Upper lobe of left lung (tissue), 6 donors: ENCODE measurements around the gene CALY. TPM values are rescaled to one million over a fixed set of nuclear protein-coding genes. Genes with fewer than 3 reads are reported as not detected.

Experiments used
- ATAC-seq, 2 donors: fragments of 200-7000 bp; cut with Tn5 transposase; one replicate each; pipeline ENCODE4 v1.9.1; 2022; ENCODE audit warnings: mild to moderate bottlenecking in 2 of 2, moderate library complexity in 2 of 2; ENCODE audit not compliant: low FRiP score in 2 of 2
- DNase-seq, 2 donors: peaks; one replicate each; pipeline ENCODE4 v3.0.0-alpha.2; 2019 to 2020
- H3K27ac ChIP-seq, 4 donors: fragments of 200-600 bp; sonication (generic); one replicate each; pipeline ENCODE4 v1.5.1; 2016 to 2019
- H3K27me3 ChIP-seq, 4 donors: fragments of 200-600 bp; sonication (generic); one replicate each; pipeline ENCODE4 v1.5.1; 2017 to 2019
- H3K36me3 ChIP-seq, 4 donors: fragments of 200-600 bp; sonication (generic); one replicate each; pipeline ENCODE4 v1.5.1; 2016 to 2019
- H3K4me1 ChIP-seq, 4 donors: fragments of 200-600 bp; sonication (generic); one replicate each; pipeline ENCODE4 v1.5.1; 2018 to 2019
- H3K4me3 ChIP-seq, 4 donors: fragments of 200-600 bp; sonication (generic); one replicate each; pipeline ENCODE4 v1.5.1; 2017 to 2019; ENCODE audit warnings: mild to moderate bottlenecking in 2 of 4, moderate library complexity in 1 of 4
- H3K9me3 ChIP-seq, 4 donors: fragments of 200-600 bp; sonication (generic); one replicate each; pipeline ENCODE4 v1.5.1; 2018 to 2019
- EP300 ChIP-seq, 4 donors: sonication (generic); formaldehyde crosslinking; IDR thresholded peaks; one replicate each; pipeline ENCODE4 v1.5.1; 2017; ENCODE audit warnings: antibody characterized with exemption in 4 of 4, control low read depth in 2 of 4
- POLR2A ChIP-seq, 4 donors: fragments of 450-650 bp; IDR thresholded peaks; one replicate each; pipeline ENCODE4 v1.5.1; 2016 to 2017; ENCODE audit warnings: antibody characterized with exemption in 4 of 4, mild to moderate bottlenecking in 2 of 4
- POLR2AphosphoS5 ChIP-seq, 2 donors: sonication (generic); formaldehyde crosslinking; IDR thresholded peaks; one replicate each; pipeline ENCODE4 v1.5.1; 2017; ENCODE audit warnings: antibody characterized with exemption in 2 of 2
- WGBS, 2 donors: methylation state at CpG; one replicate each; pipeline ENCODE4 v1.1.5; 2017 to 2018; 5-methylcytosine and 5-hydroxymethylcytosine counted together
- total RNA-seq, 6 donors: library from RNA; depleted of rRNA in 4 of 6; stranded (reverse); fragments of >200 nt in 4 of 6; gene quantifications; one replicate each; pipeline versions ENCODE4 v1.1.0 to v1.2.1, GENCODE V29; 2016 to 2021
- TF ChIP-seq, protein P1 (sequence below), 6 experiments: fragments of 450-650 bp in 4 of 6; fragments of 200-600 bp in 2 of 6; sonication (generic) in 2 of 6; IDR thresholded peaks; one replicate each; pipeline ENCODE4 v1.5.1; 2016 to 2019; ENCODE audit warnings: antibody characterized with exemption in 6 of 6
- donor health status: DM: no; HTN: no; CAD: no; lungs with moderate emphysema.
- donor health status: DM: no; HTN: yes; CAD: no; lungs with severe emphysema.

Gene CALY
- total RNA-seq, 6 donors from 2014 or later, result 7.4 TPM; not detected in 5

DNA sequence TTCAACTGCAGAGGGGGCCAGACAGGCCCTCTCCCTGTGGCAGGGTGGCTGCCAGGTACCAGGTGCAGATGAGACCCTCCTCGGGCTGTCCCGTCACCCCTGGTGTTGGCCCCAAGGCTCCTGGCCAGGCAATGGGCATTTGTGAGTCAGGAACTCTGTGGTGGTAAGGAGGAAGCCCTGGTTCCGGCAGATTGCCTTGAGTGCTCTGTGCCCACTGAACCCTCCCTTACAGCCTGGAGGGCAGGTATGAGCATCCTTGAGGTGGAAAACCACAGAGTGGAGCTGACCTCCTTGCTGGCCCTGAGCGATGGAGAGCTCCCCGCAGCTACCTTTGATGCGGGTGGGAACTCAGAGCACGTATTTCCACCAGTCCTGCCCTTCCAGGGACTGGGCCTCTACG is 44.3 kb upstream of the CALY start:
- H3K9me3 ChIP-seq, result no peaks in the 10 kb centered on the region
- DNase-seq (no peak), ATAC-seq (no peak)
- WGBS, 2 donors, result 59 to 84% methylated on average over 7 to 8 of the region's 8 CpGs
- peaks cover 0 to 13% (median 3%) of the 10 kb centered on the region in 4 donors for H3K36me3 ChIP-seq
- H3K4me1 ChIP-seq, result peaks cover 13 to 24% (median 15%) of the 10 kb centered on the region in 4 donors
- no peak overlapping the region for H3K4me3 ChIP-seq
- H3K27ac ChIP-seq, result no peak overlapping the region
- TF ChIP-seq EP300 (IDR thresholded peaks at IDR 0.05) (no peak), POLR2AphosphoS5 (IDR thresholded peaks at IDR 0.05) (no peak), POLR2A (IDR thresholded peaks at IDR 0.05) (no peak)
- TF ChIP-seq, protein P1, sequence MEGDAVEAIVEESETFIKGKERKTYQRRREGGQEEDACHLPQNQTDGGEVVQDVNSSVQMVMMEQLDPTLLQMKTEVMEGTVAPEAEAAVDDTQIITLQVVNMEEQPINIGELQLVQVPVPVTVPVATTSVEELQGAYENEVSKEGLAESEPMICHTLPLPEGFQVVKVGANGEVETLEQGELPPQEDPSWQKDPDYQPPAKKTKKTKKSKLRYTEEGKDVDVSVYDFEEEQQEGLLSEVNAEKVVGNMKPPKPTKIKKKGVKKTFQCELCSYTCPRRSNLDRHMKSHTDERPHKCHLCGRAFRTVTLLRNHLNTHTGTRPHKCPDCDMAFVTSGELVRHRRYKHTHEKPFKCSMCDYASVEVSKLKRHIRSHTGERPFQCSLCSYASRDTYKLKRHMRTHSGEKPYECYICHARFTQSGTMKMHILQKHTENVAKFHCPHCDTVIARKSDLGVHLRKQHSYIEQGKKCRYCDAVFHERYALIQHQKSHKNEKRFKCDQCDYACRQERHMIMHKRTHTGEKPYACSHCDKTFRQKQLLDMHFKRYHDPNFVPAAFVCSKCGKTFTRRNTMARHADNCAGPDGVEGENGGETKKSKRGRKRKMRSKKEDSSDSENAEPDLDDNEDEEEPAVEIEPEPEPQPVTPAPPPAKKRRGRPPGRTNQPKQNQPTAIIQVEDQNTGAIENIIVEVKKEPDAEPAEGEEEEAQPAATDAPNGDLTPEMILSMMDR (IDR thresholded peaks at IDR 0.05), result no peak
- no peaks in the 10 kb centered on the region for H3K27me3 ChIP-seq

DNA sequence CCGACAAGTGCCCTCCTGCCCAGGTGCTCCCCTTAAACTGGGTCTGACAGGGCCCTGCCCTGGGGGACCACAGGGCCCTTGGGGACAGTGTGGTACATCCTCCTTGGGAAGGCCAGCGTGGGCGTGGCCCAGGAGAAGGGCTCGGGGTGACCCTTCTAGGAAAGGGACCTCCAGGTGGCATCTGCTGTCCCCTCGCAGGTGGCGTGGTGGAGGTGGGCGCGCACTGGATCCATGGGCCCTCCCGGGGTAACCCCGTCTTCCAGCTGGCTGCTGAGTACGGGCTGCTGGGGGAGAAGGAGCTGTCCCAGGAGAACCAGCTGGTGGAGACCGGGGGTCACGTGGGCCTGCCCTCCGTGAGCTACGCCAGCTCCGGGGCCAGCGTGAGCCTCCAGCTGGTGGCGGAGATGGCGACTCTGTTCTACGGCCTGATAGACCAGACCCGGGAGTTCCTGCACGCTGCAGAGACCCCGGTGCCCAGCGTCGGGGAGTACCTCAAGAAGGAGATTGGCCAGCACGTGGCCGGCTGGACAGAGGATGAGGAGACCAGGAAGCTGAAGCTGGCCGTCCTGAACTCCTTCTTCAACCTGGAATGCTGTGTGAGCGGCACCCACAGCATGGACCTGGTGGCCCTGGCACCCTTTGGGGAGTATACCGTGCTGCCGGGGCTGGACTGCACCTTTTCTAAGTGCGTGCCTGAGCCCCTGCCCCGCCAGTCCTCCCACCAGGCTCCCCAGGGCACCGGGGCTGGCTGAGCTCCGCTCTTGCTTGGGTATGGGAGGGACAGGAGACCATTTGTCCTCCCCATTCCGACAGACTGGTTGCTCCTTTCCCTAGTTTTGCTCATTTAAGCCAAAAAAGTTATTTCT is 43.3 kb upstream of the CALY start:
- ATAC-seq, result peak; percentile 1 to 20
- H3K4me1 ChIP-seq, result peaks cover 13 to 24% (median 15%) of the 10 kb centered on the region in 4 donors
- H3K4me3 ChIP-seq, result peak overlapping the region; percentile 48 to 99 (median 96)
- no peaks in the 10 kb centered on the region for H3K27me3 ChIP-seq
- DNase-seq, result no peak
- H3K9me3 ChIP-seq, result no peaks in the 10 kb centered on the region
- H3K27ac ChIP-seq, result peak overlapping the region in 3 of 4 donors; percentile 67 to 82 (median 71)
- 92 to 94% methylated on average over 5 to 36 of the region's 36 CpGs for WGBS, 2 donors
- peaks cover 0 to 13% (median 3%) of the 10 kb centered on the region in 4 donors for H3K36me3 ChIP-seq
- TF ChIP-seq EP300 (IDR thresholded peaks at IDR 0.05), result no peak
- TF ChIP-seq, protein P1 (IDR thresholded peaks at IDR 0.05), result no peak
- no peak for TF ChIP-seq POLR2AphosphoS5 (IDR thresholded peaks at IDR 0.05)
- no peak for TF ChIP-seq POLR2A (IDR thresholded peaks at IDR 0.05)

DNA sequence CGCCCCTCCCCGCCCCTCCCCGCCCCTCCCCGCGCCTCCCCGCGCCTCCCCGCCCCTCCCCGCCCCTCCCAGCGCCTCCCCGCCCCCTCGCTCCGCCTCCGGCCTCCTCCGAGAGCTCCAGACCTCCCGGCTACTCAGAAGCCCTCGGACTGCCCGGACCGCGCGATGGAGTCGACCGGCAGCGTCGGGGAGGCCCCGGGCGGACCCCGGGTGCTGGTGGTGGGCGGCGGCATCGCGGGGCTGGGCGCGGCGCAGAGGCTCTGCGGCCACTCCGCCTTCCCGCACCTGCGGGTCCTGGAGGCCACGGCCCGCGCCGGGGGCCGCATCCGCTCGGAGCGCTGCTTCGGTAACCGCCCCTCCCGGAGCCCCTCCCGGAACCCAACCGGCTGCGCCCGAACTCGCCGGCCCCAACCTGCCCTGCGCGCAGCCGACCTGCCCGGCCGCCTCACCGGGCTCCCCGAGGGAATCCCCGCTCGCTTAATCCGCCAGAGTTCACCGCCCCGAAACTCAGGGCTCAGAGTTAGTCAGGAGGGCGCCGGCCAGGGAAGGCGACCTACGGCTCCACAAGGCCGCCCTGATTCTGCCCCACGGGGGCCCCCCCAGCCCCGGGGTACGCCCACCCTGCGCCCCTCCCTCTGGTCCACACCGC is 42.6 kb upstream of the CALY start, which contains the start of gene PAOX:
Gene PAOX (plus strand): TSS at position 111 of the 649 bp plus-strand sequence. CDS start 55 bp downstream, at position 166.
- TF ChIP-seq EP300 (IDR thresholded peaks at IDR 0.05) (no peak), POLR2A (IDR thresholded peaks at IDR 0.05) (peak in 2 of 4 donors; percentile 34 to 61), POLR2AphosphoS5 (IDR thresholded peaks at IDR 0.05) (peak in 1 of 2 donors; percentile 10)
- TF ChIP-seq, protein P1 (IDR thresholded peaks at IDR 0.05), result no peak
- H3K27ac ChIP-seq, result peak within 1 kb of the TSS; percentile 71 to 87 (median 83)
- 7 to 32% methylated on average over 6 to 29 of the region's 78 CpGs for WGBS, 2 donors
- peaks cover 15 to 27% (median 18%) of the 10 kb centered on the region in 4 donors for H3K4me1 ChIP-seq
- peaks cover 0 to 8% (median 2%) of the 10 kb centered on the region in 4 donors for H3K36me3 ChIP-seq
- H3K4me3 ChIP-seq, result peak within 1 kb of the TSS; percentile 94 to 99 (median 97)
- ATAC-seq, result peak; percentile 53 to 79
- no peaks in the 10 kb centered on the region for H3K27me3 ChIP-seq
- no peaks in the 10 kb centered on the region for H3K9me3 ChIP-seq
- peak; percentile 66 to 93 for DNase-seq

DNA sequence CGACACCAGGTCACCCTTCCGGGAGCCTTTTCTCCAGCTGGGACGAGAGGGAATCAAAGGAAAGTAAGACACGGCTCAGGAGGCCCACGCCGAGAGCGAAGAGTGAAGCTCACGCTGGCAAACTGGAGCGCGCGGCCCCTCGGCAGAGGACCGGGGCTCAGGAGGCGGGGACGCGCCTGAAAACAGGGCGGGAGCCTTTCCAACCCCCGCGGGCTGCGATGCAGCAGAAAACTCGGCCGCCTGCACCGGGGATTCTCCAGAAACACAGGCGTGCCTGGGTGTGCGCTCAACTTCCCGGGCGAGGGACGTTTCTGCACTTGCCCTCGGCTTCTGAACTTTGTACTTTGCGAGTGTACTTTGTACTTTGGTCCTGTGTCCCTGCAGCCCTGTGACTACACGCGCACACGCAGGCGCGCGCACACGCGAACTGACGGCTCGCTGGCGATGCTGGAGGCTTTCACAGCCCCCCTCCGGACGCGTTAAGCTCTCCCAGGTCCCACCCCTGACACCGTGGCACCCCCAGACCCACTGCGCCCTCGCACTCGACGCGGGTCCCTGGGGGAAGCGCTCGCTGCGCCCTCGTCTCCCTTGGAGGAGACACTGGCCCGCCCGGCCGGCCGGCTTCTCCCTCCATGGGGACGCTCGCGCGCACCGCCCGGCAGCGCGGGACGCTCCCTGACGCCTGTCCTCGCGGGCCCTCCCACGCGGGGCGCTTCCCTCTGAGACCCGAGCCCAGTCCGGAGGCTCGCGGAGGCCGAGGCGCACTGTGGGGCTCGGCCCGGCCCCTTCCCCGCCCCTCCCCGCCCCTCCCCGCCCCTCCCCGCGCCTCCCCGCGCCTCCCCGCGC is 41.8 kb upstream of the CALY start:
- DNase-seq, result peak; percentile 72 to 95
- Histone ChIP-seq H3K9me3 (no peaks in the 10 kb centered on the region), H3K4me1 (peaks cover 18 to 33% (median 22%) of the 10 kb centered on the region in 4 donors), H3K36me3 (no peaks in the 10 kb centered on the region), H3K27ac (peak overlapping the region; percentile 68 to 87 (median 80)), H3K27me3 (no peaks in the 10 kb centered on the region), H3K4me3 (peak overlapping the region; percentile 94 to 99 (median 97))
- TF ChIP-seq, protein P1 (IDR thresholded peaks at IDR 0.05), result peak in 1 of 6 experiments; percentile 6
- TF ChIP-seq EP300 (IDR thresholded peaks at IDR 0.05) (no peak), POLR2AphosphoS5 (IDR thresholded peaks at IDR 0.05) (no peak), POLR2A (IDR thresholded peaks at IDR 0.05) (peak in 1 of 4 donors; percentile 62)
- ATAC-seq, result peak; percentile 62 to 91
- WGBS, 2 donors, result 1% methylated on average over 31 to 54 of the region's 90 CpGs
